ENCODE data around the gene STARD3NL.
"Not testable (repeated sequence)": the region's sequence is repeated elsewhere in the genome, so short reads cannot be mapped to it uniquely, and the experiment has no call there.

The STARD3NL gene

DNA sequence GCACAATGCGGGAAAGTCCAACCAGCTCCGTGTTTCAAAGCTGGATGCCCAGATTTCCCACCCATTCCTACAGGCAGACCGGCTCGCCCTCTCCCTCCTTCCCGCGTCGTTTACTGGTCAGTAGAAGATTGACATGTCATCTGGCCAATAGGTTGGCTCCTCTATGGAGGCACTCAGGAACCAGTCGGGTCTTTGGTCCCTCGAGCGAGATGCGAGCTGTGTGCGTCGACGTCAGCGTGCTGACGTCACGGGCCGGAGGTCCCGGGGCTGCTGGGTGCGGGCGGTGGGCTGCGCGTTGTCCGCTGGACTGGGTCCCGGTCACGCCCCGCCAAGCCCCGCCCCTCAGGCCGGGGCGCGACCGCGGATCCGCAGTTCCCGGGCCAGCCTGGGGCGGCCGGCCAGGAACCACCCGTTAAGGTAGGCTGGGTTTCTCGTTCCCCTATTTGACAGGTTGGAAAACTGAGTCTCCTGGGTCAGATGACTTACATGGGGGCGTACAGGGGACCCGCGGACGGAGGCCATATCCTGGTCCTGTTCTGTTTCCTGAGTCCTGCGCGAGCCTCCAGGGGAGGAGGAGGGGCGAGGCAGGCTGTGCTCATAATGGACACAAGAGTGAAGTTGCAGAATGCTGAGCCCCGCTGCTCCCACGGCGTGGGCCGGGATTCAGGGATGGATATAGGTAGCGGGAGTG is at the start of gene STARD3NL:
Gene STARD3NL, plus strand, starts transcription at position 242 of the 691 bp plus-strand sequence. CDS start 29,260 bp downstream, outside the sequence.
- DNase-seq (ENCODE audit: low read depth, low spot score): peak; percentile 99

GRCh38 chr7:38129162-38129561 is 48.9 kb upstream of the STARD3NL start:
- no peak for DNase-seq (ENCODE audit: low read depth, low spot score)

DNA sequence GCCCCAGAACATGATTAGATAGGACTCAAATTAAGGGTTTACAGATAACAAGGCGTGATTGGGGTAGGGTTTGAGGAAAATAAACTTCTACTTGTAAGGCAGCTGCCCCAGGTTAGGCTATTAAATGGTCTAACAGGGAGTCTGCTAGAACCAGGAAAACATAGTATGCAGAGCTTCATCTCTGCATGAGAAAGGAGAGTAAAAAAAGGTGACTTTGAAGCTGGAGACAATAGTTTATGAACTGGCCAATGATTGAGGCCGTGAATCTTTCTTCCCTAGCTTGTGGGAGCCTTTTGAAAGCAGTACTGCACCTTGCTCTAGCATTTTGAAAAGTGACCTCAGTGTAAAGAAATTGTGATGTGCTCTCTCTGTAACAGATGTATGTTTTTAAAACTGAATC is 48.5 kb upstream of the STARD3NL start:
- DNase-seq (ENCODE audit: low read depth, low spot score): no peak

GRCh38 chr7:38138171-38138570 is 39.9 kb upstream of the STARD3NL start:
- no peak for DNase-seq (ENCODE audit: low read depth, low spot score)

- no peak for DNase-seq (ENCODE audit: low read depth, low spot score)
Observed at GRCh38 chr7:38141187-38141586, 36.9 kb upstream of the STARD3NL start.

- no peak for DNase-seq (ENCODE audit: low read depth, low spot score)
Observed at GRCh38 chr7:38142736-38143135, 35.3 kb upstream of the STARD3NL start.

DNA sequence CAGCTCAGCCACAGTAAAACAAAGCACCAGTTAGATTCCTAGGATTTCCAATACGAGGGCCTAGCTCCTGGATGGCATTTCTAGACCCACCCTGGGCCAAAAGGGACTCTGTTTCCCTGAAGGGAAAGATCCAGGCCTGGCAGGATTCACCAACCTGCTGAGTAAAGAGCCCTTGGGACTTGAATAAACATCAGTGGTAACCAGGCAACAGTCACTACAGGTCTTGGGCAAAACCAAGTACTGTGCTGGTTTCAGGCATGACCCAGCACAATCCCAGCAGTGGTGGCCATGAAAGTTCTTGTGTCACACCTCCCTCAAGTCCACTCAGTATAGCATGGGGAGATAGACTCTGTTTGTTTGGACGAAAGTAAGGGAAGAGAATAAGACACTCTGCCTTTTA is 31.0 kb upstream of the STARD3NL start:
- DNase-seq (ENCODE audit: low read depth, low spot score): no peak

DNA sequence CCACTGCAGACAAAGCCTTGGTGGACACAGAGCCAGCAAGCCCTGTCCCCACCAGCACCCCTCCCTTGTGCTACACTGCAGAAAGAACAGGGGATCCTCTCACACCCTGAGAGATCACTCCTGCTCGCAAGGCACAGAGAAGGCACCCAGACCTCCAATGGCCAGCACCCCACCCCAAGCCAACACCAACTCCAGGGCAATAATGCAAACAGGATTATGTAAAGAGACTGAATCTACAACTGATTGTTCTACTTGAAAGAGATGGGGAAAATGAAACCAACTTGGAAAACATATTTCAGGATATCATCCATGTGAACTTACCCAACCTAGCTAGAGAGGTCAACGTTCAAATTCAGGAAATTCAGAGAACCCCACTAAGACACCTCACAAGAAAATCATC is 26.5 kb upstream of the STARD3NL start:
- no peak for DNase-seq (ENCODE audit: low read depth, low spot score)

DNA sequence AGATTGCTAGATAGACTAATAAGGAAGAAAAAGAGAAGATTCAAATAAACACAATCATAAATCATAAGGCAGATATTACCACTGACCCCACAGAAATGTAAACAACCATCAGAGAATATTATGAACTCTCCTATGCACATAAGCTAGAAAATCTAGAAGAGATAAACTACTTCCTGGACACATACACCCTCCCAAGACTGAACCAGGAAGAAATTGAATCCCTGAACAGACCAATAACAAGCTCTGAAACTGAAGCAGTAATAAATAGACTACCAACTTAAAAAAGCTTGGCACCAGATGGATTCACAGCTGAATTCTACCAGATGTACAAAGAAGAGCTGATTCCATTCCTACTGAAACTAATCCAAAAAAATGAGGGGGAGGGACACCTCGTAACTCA is 24.5 kb upstream of the STARD3NL start:
- DNase-seq (ENCODE audit: low read depth, low spot score): no peak

DNA sequence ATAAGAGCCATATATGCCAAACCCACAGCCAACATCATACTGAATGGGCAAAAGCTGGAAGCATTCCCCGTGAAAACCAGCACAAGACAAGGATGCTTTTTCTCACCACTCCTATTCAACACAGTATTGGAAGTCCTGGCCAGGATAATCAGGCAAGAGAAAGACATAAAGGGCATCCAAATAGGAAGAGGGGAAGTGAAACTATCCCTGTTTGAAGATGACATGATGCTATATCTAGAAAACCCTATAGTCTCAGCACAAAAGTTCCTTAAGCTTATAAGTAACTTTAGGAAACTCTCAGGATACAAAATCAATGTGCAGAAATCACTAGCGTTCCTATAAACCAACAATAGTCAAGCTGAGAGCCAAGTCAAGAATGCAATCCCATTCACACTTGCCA is 23.8 kb upstream of the STARD3NL start:
- DNase-seq (ENCODE audit: low read depth, low spot score): no peak

- no peak for DNase-seq (ENCODE audit: low read depth, low spot score)
Observed at GRCh38 chr7:38160003-38160571, 18.0 kb upstream of the STARD3NL start.

- DNase-seq (ENCODE audit: low read depth, low spot score): no peak
Observed at GRCh38 chr7:38162036-38162435, 16.0 kb upstream of the STARD3NL start.

DNA sequence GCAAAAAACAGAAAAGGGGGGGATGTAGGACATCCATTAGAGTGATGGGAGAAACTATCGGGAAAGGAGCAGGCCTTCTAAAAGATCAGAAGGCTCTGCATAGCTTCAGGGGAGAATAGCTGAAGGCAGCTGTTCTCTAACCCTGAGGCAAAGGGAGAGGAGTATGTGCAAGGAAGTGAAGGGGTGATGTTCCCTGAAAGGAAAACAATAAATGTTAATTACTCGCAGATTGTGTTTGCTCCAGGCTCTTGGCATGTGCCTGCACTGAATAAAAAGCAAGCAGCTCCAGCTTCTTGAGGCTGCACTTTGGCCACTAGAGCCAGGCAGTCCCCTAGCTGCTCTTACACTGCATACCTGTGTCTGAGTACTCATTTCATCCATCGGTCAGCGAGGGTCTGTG is 14.4 kb upstream of the STARD3NL start:
- DNase-seq (ENCODE audit: low read depth, low spot score): no peak

GRCh38 chr7:38168890-38169570 is 9.0 kb upstream of the STARD3NL start:
- DNase-seq (ENCODE audit: low read depth, low spot score): no peak

DNA sequence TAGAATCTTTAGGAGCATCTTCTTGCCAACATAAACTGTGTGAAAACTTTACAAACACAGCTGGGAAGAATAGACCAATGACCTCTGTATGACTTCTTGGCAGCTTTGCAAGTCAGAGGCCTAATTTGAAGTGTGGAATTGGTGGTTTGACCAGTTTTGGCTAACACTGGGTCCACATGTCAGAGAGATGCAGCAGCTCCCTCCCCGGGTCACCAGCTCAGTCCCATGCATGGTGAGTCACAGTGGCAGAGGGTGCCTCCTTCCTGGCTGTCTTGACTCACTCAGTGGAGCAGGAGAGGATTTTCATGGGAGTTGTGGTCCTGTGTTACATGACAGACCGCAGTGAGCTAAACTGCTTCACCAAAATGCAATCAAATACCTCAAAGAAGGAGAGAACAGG is 8.2 kb upstream of the STARD3NL start:
- peak; percentile 81 for DNase-seq (ENCODE audit: low read depth, low spot score)

- DNase-seq (ENCODE audit: low read depth, low spot score): no peak
Observed at GRCh38 chr7:38171623-38172391, 6.2 kb upstream of the STARD3NL start.

- DNase-seq (ENCODE audit: low read depth, low spot score): not testable (repeated sequence)
Observed at GRCh38 chr7:38175547-38175946, 2.5 kb upstream of the STARD3NL start.

DNA sequence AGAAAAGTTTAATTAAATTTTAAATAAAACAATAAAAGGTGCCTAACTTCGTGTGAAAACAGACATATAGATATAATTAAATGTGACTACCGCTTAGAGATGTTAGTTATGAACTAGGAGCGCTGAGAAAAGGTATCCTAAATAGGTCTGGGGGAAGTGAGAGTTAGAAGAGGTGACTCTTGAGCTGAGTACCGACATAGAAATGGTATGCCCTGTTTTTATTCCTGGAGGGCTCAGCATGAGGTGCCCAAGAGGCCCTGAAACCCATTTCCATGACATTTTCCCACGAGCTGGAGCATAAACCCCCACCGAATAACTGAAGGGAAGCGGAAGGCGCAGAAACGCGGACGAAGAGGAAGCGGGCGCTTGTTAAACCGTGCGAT is 433 bp upstream of the STARD3NL start:
- no peak for DNase-seq (ENCODE audit: low read depth, low spot score)

- DNase-seq (ENCODE audit: low read depth, low spot score): no peak
Observed at GRCh38 chr7:38178695-38179344, 775 bp downstream of the STARD3NL start.

GRCh38 chr7:38179776-38180226 is 1.8 kb downstream of the STARD3NL start:
- no peak for DNase-seq (ENCODE audit: low read depth, low spot score)

DNA sequence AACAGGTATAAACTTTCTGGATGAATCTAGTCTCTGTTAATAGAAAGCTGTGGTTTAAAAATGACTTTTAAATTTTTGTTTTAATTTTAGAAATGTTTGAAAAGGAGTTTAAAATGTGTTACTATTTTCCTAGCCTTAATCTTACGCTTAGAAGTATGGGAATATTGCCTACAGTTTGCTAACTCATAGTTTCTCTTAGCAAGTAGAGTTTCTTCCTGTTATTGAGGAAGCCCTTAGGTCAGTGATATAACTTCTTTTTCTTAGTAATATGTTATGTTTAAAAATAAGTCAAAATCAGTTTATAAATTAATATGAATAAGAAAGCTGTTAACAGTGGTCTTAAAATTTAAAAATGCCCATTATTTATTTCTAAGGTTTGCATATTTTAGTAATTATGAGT is 3.1 kb downstream of the STARD3NL start:
- no peak for DNase-seq (ENCODE audit: low read depth, low spot score)

DNA sequence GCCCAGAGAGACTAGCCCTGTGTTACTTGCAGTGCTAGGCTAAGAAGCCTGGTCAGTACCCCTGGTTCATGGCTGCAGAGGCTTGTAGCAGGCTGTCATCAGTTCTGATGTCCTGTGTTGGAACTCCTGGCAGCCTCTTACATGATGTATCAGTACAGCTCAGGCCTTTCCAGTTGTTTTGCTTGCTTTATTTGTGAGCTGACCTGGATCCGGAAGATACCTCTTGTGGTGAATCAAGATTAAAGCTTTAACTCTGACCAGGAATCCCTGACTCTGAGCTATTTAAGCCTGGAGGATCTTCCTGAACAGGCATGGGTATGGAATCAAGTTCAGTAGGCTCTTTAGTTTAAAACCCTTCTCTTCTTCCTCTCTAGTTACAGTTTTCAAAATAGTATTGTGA is 4.4 kb downstream of the STARD3NL start:
- DNase-seq (ENCODE audit: low read depth, low spot score): no peak
